DMS53 treated with DMSO at 0.1 percent for 48 hours (cell line): ENCODE measurements around the gene ZBTB8B.

Experiments used
- DNase-seq: peaks from one replicate; lab custom pipeline; 2025; ENCODE audit not compliant: unreplicated experiment; lab: John Stamatoyannopoulos, UW

ZBTB8B gene

GRCh38 chr1:32503153-32503552 lies 38.3 kb downstream of the ZBTB8B start:
- DNase-seq, result no peak

DNA sequence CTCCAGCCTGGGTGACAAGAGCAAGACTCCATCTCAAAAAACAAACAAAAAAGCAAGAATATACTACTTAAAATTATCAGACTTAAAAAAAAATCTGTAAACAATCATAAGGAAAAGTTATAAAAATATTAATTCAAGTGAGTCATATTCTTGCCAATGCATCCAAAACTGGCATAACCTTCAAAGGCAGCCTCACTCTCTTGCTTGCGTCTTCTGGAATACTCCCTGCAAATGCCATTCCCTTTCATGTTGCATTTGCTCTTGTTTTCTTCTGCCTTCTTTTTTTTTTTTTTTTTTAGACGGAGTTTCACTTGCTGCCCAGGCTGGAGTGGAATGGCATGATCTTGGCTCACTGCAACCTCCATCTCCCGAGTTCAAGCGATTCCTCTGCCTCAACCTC lies 42.1 kb downstream of the ZBTB8B start:
- no peak for DNase-seq

- DNase-seq, result no peak
Observed at GRCh38 chr1:32508761-32509160, 43.9 kb downstream of the ZBTB8B start.

- DNase-seq, result no peak
Observed at GRCh38 chr1:32509939-32510338, 45.1 kb downstream of the ZBTB8B start.
